ENCODE results near the gene TPCN2. TPM values are rescaled to one million over a fixed set of nuclear protein-coding genes. Genes with fewer than 3 reads are reported as not detected.

The TPCN2 gene
- total and polyA plus RNA-seq, 9 of the 15 experiments (the other 6 are each of a cell fraction or from before 2014, with no cell fraction given) = 0.66 to 10.2 (median 4.6) TPM

DNA sequence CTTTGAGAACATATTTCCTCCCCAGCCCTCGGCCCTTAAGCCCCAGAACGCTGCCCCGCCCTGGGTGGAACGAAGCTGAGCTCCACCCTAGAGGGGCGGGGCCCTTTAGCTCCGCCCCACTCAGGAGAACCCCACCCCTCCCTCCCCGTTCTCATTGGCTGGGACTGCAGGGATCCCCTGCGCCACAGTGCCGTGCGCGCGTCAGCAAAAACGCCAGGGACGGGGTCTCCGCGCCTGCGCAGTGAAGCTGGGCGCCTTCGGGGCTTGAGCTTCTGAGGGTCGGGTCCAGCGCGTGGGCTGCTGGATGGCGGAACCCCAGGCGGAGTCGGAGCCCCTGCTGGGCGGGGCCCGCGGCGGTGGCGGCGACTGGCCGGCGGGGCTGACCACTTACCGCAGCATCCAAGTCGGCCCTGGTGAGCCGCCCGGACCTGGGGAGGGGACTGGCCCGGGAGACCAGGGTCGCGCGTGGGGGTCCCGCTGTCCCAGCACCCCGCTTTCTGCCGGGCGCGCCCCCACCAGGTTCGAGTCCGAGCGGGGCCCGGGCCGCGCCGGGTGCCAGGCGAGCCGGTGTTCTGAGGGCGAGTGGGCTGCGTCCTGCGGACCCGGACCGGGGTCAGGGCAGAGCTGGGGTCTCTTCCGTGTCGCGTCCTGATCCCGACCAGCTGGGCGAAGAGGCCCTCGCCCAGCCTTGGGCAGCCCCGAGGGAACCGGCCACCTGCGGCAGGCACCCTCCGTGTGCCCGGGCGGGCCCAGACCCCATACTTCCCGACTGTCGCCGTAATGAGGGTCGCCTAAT, at the start of gene TPCN2 (continued):
- TF ChIP-seq, protein P1, sequence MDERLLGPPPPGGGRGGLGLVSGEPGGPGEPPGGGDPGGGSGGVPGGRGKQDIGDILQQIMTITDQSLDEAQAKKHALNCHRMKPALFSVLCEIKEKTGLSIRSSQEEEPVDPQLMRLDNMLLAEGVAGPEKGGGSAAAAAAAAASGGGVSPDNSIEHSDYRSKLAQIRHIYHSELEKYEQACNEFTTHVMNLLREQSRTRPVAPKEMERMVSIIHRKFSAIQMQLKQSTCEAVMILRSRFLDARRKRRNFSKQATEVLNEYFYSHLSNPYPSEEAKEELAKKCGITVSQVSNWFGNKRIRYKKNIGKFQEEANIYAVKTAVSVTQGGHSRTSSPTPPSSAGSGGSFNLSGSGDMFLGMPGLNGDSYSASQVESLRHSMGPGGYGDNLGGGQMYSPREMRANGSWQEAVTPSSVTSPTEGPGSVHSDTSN (CRISPR knock-in tag; IDR thresholded peaks at IDR 0.05; ENCODE audit: low read depth) = no peak
- TF ChIP-seq, protein P1 (tag; conservative IDR thresholded peaks at IDR 0.05; ENCODE audit: low read depth) = no peak
- TF ChIP-seq NFRKB (IDR thresholded peaks at IDR 0.05; ENCODE audit: low read depth) = no peak
- TF ChIP-seq, protein P2, sequence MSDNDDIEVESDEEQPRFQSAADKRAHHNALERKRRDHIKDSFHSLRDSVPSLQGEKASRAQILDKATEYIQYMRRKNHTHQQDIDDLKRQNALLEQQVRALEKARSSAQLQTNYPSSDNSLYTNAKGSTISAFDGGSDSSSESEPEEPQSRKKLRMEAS (CRISPR knock-in tag; IDR thresholded peaks at IDR 0.05) = peak; percentile 51; the same call in 1 of the 2 replicates
- TF ChIP-seq SIRT6 (IDR thresholded peaks at IDR 0.05; ENCODE audit: low read depth, low read length) = no peak
- TF ChIP-seq BHLHE40 (IDR thresholded peaks at IDR 0.05; ENCODE audit: low read length) = 0 out of 2 replicates have a peak, but pooled peaks have one; percentile 1
- TF ChIP-seq LCOR (CRISPR knock-in tag; IDR thresholded peaks at IDR 0.05) = no peak
- no peak; the same call in 1 of the 2 replicates for TF ChIP-seq RBM34 (IDR thresholded peaks at IDR 0.05; ENCODE audit: borderline replicate concordance, insufficient read depth, low read length)
- TF ChIP-seq POLR2AphosphoS2 (IDR thresholded peaks at IDR 0.05; ENCODE audit: low read length) = no peak
- TF ChIP-seq, protein P3, sequence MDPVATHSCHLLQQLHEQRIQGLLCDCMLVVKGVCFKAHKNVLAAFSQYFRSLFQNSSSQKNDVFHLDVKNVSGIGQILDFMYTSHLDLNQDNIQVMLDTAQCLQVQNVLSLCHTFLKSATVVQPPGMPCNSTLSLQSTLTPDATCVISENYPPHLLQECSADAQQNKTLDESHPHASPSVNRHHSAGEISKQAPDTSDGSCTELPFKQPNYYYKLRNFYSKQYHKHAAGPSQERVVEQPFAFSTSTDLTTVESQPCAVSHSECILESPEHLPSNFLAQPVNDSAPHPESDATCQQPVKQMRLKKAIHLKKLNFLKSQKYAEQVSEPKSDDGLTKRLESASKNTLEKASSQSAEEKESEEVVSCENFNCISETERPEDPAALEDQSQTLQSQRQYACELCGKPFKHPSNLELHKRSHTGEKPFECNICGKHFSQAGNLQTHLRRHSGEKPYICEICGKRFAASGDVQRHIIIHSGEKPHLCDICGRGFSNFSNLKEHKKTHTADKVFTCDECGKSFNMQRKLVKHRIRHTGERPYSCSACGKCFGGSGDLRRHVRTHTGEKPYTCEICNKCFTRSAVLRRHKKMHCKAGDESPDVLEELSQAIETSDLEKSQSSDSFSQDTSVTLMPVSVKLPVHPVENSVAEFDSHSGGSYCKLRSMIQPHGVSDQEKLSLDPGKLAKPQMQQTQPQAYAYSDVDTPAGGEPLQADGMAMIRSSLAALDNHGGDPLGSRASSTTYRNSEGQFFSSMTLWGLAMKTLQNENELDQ (CRISPR knock-in tag; IDR thresholded peaks at IDR 0.05; ENCODE audit: borderline replicate concordance) = peak; percentile 74; the same call in 1 of the 2 replicates
- TF ChIP-seq SMARCC2 (IDR thresholded peaks at IDR 0.05; ENCODE audit: low read depth) = no peak
- TF ChIP-seq ETV5 (CRISPR knock-in tag; IDR thresholded peaks at IDR 0.05; ENCODE audit: low read depth) = no peak
- no peak for TF ChIP-seq ZFP36 (IDR thresholded peaks at IDR 0.05; ENCODE audit: low read depth, low read length, partially characterized antibody)
- TF ChIP-seq, protein P4, sequence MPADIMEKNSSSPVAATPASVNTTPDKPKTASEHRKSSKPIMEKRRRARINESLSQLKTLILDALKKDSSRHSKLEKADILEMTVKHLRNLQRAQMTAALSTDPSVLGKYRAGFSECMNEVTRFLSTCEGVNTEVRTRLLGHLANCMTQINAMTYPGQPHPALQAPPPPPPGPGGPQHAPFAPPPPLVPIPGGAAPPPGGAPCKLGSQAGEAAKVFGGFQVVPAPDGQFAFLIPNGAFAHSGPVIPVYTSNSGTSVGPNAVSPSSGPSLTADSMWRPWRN (IDR thresholded peaks at IDR 0.05; ENCODE audit: low read depth) = no peak
- TF ChIP-seq PHF21A (IDR thresholded peaks at IDR 0.05; ENCODE audit: borderline replicate concordance, low read depth) = no peak
- TF ChIP-seq CHD2 (IDR thresholded peaks at IDR 0.05; ENCODE audit: low read depth, low read length) = no peak
- TF ChIP-seq NCOA6 (IDR thresholded peaks at IDR 0.05) = no peak
- TF ChIP-seq NBN (IDR thresholded peaks at IDR 0.05; ENCODE audit: low read depth) = no peak

All from K562 (cell line).